SKM-1 (cell line): ENCODE results near the gene RNGTT.

ENCODE experiments used
- DNase-seq: peaks from one replicate; lab custom pipeline; 2025; ENCODE audit not compliant: unreplicated experiment; lab: John Stamatoyannopoulos, UW

RNGTT gene

GRCh38 chr6:88566746-88567534, 396.5 kb downstream of the RNGTT start:
- DNase-seq = no peak

GRCh38 chr6:88565836-88566235, 397.6 kb downstream of the RNGTT start:
- no peak for DNase-seq

GRCh38 chr6:88565409-88565811, 398.0 kb downstream of the RNGTT start:
- DNase-seq = no peak

GRCh38 chr6:88563277-88563625, 400.2 kb downstream of the RNGTT start:
- DNase-seq = no peak

GRCh38 chr6:88562353-88563276, 400.8 kb downstream of the RNGTT start:
- DNase-seq = no peak

- DNase-seq = no peak
These were observed 401.5 kb downstream of the RNGTT start for GRCh38 chr6:88561954-88562315.

GRCh38 chr6:88561034-88561953, 402.1 kb downstream of the RNGTT start:
- no peak for DNase-seq
